Stimulated activated CD8-positive, alpha-beta memory T cell treated with anti-CD3 and anti-CD28 coated beads, Interleukin-7, amount 100 ng/mL, for 24 hours (primary cell): Measurements from ENCODE around the gene EPHA10.

Source experiments
- DNase-seq: peaks from one replicate; pipeline ENCODE4 v3.0.0-alpha.2; 2020; ENCODE audit warnings: low read depth

EPHA10 gene

GRCh38 chr1:37764888-37765441, at the start of gene EPHA10:
Gene EPHA10, minus strand, starts transcription at chr1:37765120. Its CDS starts 54 bp downstream, at chr1:37765066.
- no peak for DNase-seq

GRCh38 chr1:37814252-37814651, 49.3 kb upstream of the EPHA10 start:
- no peak for DNase-seq

- DNase-seq = no peak
These were observed 48.7 kb upstream of the EPHA10 start for GRCh38 chr1:37813529-37814145.

GRCh38 chr1:37811027-37811655, 46.2 kb upstream of the EPHA10 start:
- DNase-seq = no peak

- DNase-seq = no peak
These were observed 45.0 kb upstream of the EPHA10 start for GRCh38 chr1:37809942-37810341.

- no peak for DNase-seq
These were observed 43.7 kb upstream of the EPHA10 start for GRCh38 chr1:37808369-37809319.

- DNase-seq = peak; percentile 90
These were observed 42.8 kb upstream of the EPHA10 start, which contains the start of the genes C1orf122 and YRDC for GRCh38 chr1:37807555-37808368. Gene C1orf122, plus strand, starts transcription at chr1:37807790. Its CDS starts 615 bp downstream, at chr1:37808405. Gene YRDC, minus strand, starts transcription at chr1:37808208. Its CDS starts 28 bp downstream, at chr1:37808180.

- DNase-seq = no peak
These were observed 42.3 kb upstream of the EPHA10 start for GRCh38 chr1:37807220-37807554.

GRCh38 chr1:37802439-37802838, 37.5 kb upstream of the EPHA10 start:
- DNase-seq = no peak

GRCh38 chr1:37797750-37798345, 32.9 kb upstream of the EPHA10 start:
- no peak for DNase-seq

GRCh38 chr1:37795340-37796125, 30.6 kb upstream of the EPHA10 start:
- no peak for DNase-seq

GRCh38 chr1:37794372-37795339, 29.7 kb upstream of the EPHA10 start:
- no peak for DNase-seq

- no peak for DNase-seq
These were observed 29.0 kb upstream of the EPHA10 start, which contains the start of gene MANEAL for GRCh38 chr1:37793773-37794371. Gene MANEAL, plus strand, starts transcription at chr1:37793847. Its CDS starts 336 bp downstream, at chr1:37794183.

GRCh38 chr1:37792943-37793686, 28.2 kb upstream of the EPHA10 start:
- no peak for DNase-seq

GRCh38 chr1:37782491-37782890, 17.6 kb upstream of the EPHA10 start:
- DNase-seq = no peak

GRCh38 chr1:37778654-37779053, 13.7 kb upstream of the EPHA10 start:
- no peak for DNase-seq

- DNase-seq = no peak
These were observed 12.1 kb upstream of the EPHA10 start for GRCh38 chr1:37776946-37777516.
